Measurements from ENCODE around the gene PNLIPRP3. TPM values are rescaled to one million over a fixed set of nuclear protein-coding genes. Genes with fewer than 3 reads are reported as not detected.

PNLIPRP3 gene
- total and polyA plus RNA-seq, 2 donors (not counting 3 experiments of a cell fraction or from before 2014, with no cell fraction given), result not detected

- Histone ChIP-seq H3K79me2 (ENCODE audit: control insufficient read depth, insufficient read depth, low read length) (no peaks in the 10 kb centered on the region), H3K27me3 (ENCODE audit: control insufficient read depth in 2 of 2, insufficient read depth in 2 of 2, low read length in 2 of 2) (no peaks in the 10 kb centered on the region), H2AFZ (ENCODE audit: low read depth, low read length) (no peak overlapping the region), H3K36me3 (ENCODE audit: control insufficient read depth in 2 of 2, extremely low read depth in 1 of 2, insufficient read depth in 2 of 2, low read length in 2 of 2) (no peaks in the 10 kb centered on the region), H3K27ac (ENCODE audit: insufficient read depth, low read depth, low read length) (no peak overlapping the region), H3K4me1 (ENCODE audit: control insufficient read depth, extremely low read depth, insufficient read depth, low read length) (no peaks in the 10 kb centered on the region), H4K20me1 (replicated peaks; ENCODE audit: control insufficient read depth, extremely low read depth, insufficient read depth, low read length) (no peaks in the 10 kb centered on the region), H3K9me1 (replicated peaks; ENCODE audit: control insufficient read depth, extremely low read depth, insufficient read depth, low read length) (no peaks in the 10 kb centered on the region), H3K9ac (replicated peaks; ENCODE audit: extremely low read depth, insufficient read depth, low read length) (no peak overlapping the region), H3K9me3 (replicated peaks; ENCODE audit: control insufficient read depth, insufficient read depth, low read length) (no peaks in the 10 kb centered on the region), H3K4me2 (ENCODE audit: insufficient read depth, low read length) (no peak overlapping the region), H3K4me3 (replicated peaks in 1 of 3; ENCODE audit: insufficient read depth in 1 of 3, low read depth in 1 of 3, low read length in 3 of 3) (no peak overlapping the region)
- no TSS peak for BruUV-seq (replicated peaks)
- CTCF ChIA-PET, result no interaction called here
- DNase-seq (ENCODE audit: low read depth, low spot score) (no peak), FAIRE-seq (no peak)
- TF ChIP-seq POLR2AphosphoS5 (IDR thresholded peaks at IDR 0.05; ENCODE audit: insufficient read depth, low read depth, low read length), result no peak
- no peak for TF ChIP-seq MAX (IDR thresholded peaks at IDR 0.05; ENCODE audit: insufficient read depth, insufficient read length)
- TF ChIP-seq FOS (IDR thresholded peaks at IDR 0.05; ENCODE audit: borderline replicate concordance, insufficient read depth, low read length), result no peak
- no peak for TF ChIP-seq CTCF (IDR thresholded peaks at IDR 0.05; ENCODE audit: extremely low read depth in 1 of 2, insufficient read depth in 1 of 2, low read depth in 1 of 2, low read length in 2 of 2)
- no peak for TF ChIP-seq JUN (IDR thresholded peaks at IDR 0.05; ENCODE audit: borderline replicate concordance, insufficient read depth, insufficient read length, low read depth)
- TF ChIP-seq EZH2 (IDR thresholded peaks at IDR 0.05; ENCODE audit: borderline replicate concordance, low read depth, low read length, severe bottlenecking), result no peak
- TF ChIP-seq MYC (IDR thresholded peaks at IDR 0.05; ENCODE audit: low read depth, low read length), result no peak
- TF ChIP-seq GATA2 (IDR thresholded peaks at IDR 0.05; ENCODE audit: insufficient read depth, insufficient read length, low read depth, low read length), result no peak
- TF ChIP-seq POLR2A (IDR thresholded peaks at IDR 0.05; ENCODE audit: low read depth, low read length), result no peak
- POLR2A ChIA-PET, result no interaction called here
- intact Hi-C loops (cut with micrococcal nuclease) (no loop called here), dilution Hi-C loops (cut with MboI; ENCODE audit: extremely low pct_ligation_motif_present, low sequenced_read_pairs) (no loop called here)
Measured at GRCh38 chr10:116417821-116418220, 9.8 kb upstream of the PNLIPRP3 start.

All from endothelial cell of umbilical vein (primary cell).